NT2/D1 (cell line): ENCODE measurements around the gene TMTC4.

Experiments
- YY1 ChIP-seq: IDR thresholded peaks from 2 replicates; pipeline ENCODE4 v1.6.1; 2011; ENCODE audit not compliant: insufficient read length, insufficient read depth
- ZNF274 ChIP-seq: IDR thresholded peaks from 2 replicates; pipeline ENCODE4 v1.6.1; 2011; ENCODE audit warnings: mild to moderate bottlenecking, low read depth, low read length

GRCh38 chr13:100664171-100664900, 10.3 kb downstream of the TMTC4 start:
- TF ChIP-seq ZNF274 (no peak), YY1 (no peak)
